HepG2 (cell line): ENCODE results near the gene MEIOB. TPM values are rescaled to one million over a fixed set of nuclear protein-coding genes. Genes with fewer than 3 reads are reported as not detected.
A peak's percentile ranks its signal among the peaks of the same experiment; 100 is the strongest.

Experiments used
- ATAC-seq: fragments of 200-7000 bp; cut with Tn5 transposase; 3 replicates; pipeline ENCODE4 v1.9.1; 2020; ENCODE audit warnings: mild to moderate bottlenecking, moderate library complexity
- BruUV-seq: library from RNA; stranded (reverse); fragments of 400-500 nt; replicated peaks from 2 replicates; lab custom pipeline; 2021; lab: Mats Ljungman, UMichigan
- CTCF ChIA-PET: fragments of 300-600 bp; formaldehyde crosslinking; extraction: SDS; loops from one replicate; lab custom pipeline; 2021; ENCODE audit warnings: low total read pairs, inconsistent platforms, low intra/inter-chr PET ratio; lab: Yijun Ruan, JAX
- POLR2A ChIA-PET: fragments of 350-600 bp; sonication (Branson Sonifier 250); formaldehyde crosslinking; loops from one replicate; lab custom pipeline; 2020; ENCODE audit warnings: antibody characterized with exemption, inconsistent platforms; lab: Yijun Ruan, JAX
- DNase-seq: peaks from one replicate; pipeline ENCODE4 v3.0.0-alpha.2; 2015; ENCODE audit warnings: low spot score
- FAIRE-seq: peaks from 3 replicates; lab custom pipeline; 2011; peaks lifted over from hg19 to GRCh38; lab: Jason Lieb, UNC
- H2AFZ ChIP-seq: one replicate; pipeline ENCODE4 v1.6.1; 2011; ENCODE audit warnings: low read length, inconsistent platforms
- H3K27ac ChIP-seq: fragments of 300-600 bp; 3 replicates; pipeline ENCODE4 v1.8.0; 2011; ENCODE audit warnings: mixed run types, mild to moderate bottlenecking, mixed read lengths, low read length, inconsistent platforms; ENCODE audit not compliant: insufficient read depth; ENCODE audit errors: extremely low read length
- H3K27me3 ChIP-seq, 2 experiments: fragments of 200-600 bp in 1 of 2; 2 replicates in 1 of 2; 3 replicates in 1 of 2; pipeline versions ENCODE4 v1.6.0 to v1.8.0; 2011; ENCODE audit warnings: low read length in 2 of 2, mild to moderate bottlenecking in 2 of 2, moderate library complexity in 2 of 2, inconsistent platforms in 1 of 2; ENCODE audit not compliant: insufficient read depth in 2 of 2, control insufficient read depth in 1 of 2
- H3K36me3 ChIP-seq, 2 experiments: fragments of 200-600 bp in 1 of 2; replicated peaks in 1 of 2; 2 replicates in 1 of 2; 3 replicates in 1 of 2; pipeline versions ENCODE4 v1.5.1 to v1.8.0; 2011; ENCODE audit warnings: low read length in 2 of 2, inconsistent platforms in 1 of 2; ENCODE audit not compliant: insufficient read depth in 2 of 2, control insufficient read depth in 1 of 2
- H3K4me1 ChIP-seq: 2 replicates; pipeline ENCODE4 v1.5.1; 2012; ENCODE audit warnings: low read length, inconsistent platforms; ENCODE audit not compliant: insufficient read depth
- H3K4me2 ChIP-seq: 2 replicates; pipeline ENCODE4 v1.6.0; 2011; ENCODE audit warnings: low read depth, low read length, inconsistent platforms
- H3K4me3 ChIP-seq, 3 experiments: fragments of 200-600 bp in 1 of 3; sonication (generic), shearing (Covaris generic) in 1 of 3; replicated peaks in 1 of 3; 2 replicates each; pipeline ENCODE4 v1.5.1; 2011 to 2016; ENCODE audit warnings: low read length in 3 of 3, inconsistent platforms in 2 of 3, low read depth in 2 of 3, mild to moderate bottlenecking in 2 of 3, control low read depth in 1 of 3, mixed read lengths in 1 of 3; ENCODE audit not compliant: insufficient read depth in 1 of 3
- H3K79me2 ChIP-seq: one replicate; pipeline ENCODE4 v1.6.1; 2011; ENCODE audit warnings: low read length, inconsistent platforms; ENCODE audit not compliant: insufficient read depth
- H3K9ac ChIP-seq: 2 replicates; pipeline ENCODE4 v1.6.0; 2011; ENCODE audit warnings: mild to moderate bottlenecking, low read depth, low read length, inconsistent platforms; ENCODE audit not compliant: insufficient read depth
- H3K9me3 ChIP-seq: 2 replicates; pipeline ENCODE4 v1.5.1; 2012; ENCODE audit warnings: mild to moderate bottlenecking, low read length
- H4K20me1 ChIP-seq: 2 replicates; pipeline ENCODE4 v1.6.0; 2011; ENCODE audit warnings: inconsistent platforms, mild to moderate bottlenecking, low read length, moderate library complexity; ENCODE audit not compliant: insufficient read depth
- RBFOX2 ChIP-seq: fragments of 200-400 bp; formaldehyde crosslinking; IDR thresholded peaks from 2 replicates; pipeline ENCODE4 v1.6.1; 2017; ENCODE audit warnings: low read depth, mild to moderate bottlenecking, low read length
- ZNF646 ChIP-seq: sonication (generic); formaldehyde crosslinking; IDR thresholded peaks from 2 replicates; pipeline ENCODE4 v1.9.0; 2021; ENCODE audit warnings: mild to moderate bottlenecking, missing genetic modification reagents
- ZNF720 ChIP-seq: sonication (generic); formaldehyde crosslinking; IDR thresholded peaks from 2 replicates; pipeline ENCODE4 v1.4.0; 2020; ENCODE audit warnings: missing genetic modification reagents
- ZNF788 ChIP-seq: sonication (generic); formaldehyde crosslinking; IDR thresholded peaks from 2 replicates; pipeline ENCODE4 v1.5.0; 2020; ENCODE audit warnings: mild to moderate bottlenecking, missing genetic modification reagents, borderline replicate concordance
- WGBS: methylation state at CpG from one replicate; pipeline ENCODE4 v1.1.6; 2017; ENCODE audit warnings: low lambda C conversion rate; 5-methylcytosine and 5-hydroxymethylcytosine counted together
- in situ Hi-C: cut with HindIII; loops from 2 replicates; pipeline ENCODE4 v1.10.0; 2017; ENCODE audit warnings: low pct_unique_long_range_greater_than_20kb; ENCODE audit not compliant: extremely low pct_ligation_motif_present
- intact Hi-C: fragments of 100-400 bp; cut with micrococcal nuclease; formaldehyde crosslinking; loops from one replicate; pipeline ENCODE4 v1.10.0; 2022; ENCODE audit not compliant: unreplicated experiment
- polyA plus RNA-seq, 8 experiments: library from polyadenylated mRNA; depleted of rRNA in 3 of 8; stranded (reverse) in 7 of 8; unstranded in 1 of 8; fragments of >200 nt; fragmentation: Illumina TruSeq in 4 of 8; extraction: Trizol in 4 of 8; gene quantifications; 2 replicates each; pipeline versions ENCODE4 v1.2.1 to v1.2.3, GENCODE V29; 2011 to 2016; ENCODE audit warnings: low read depth in 4 of 8, missing spikeins in 1 of 8, mixed read lengths in 1 of 8; ENCODE audit not compliant: insufficient read depth in 1 of 8
- total RNA-seq, 5 experiments: library from RNA; depleted of rRNA; stranded (reverse); fragments of >200 nt; fragmentation: Illumina TruSeq; extraction: Trizol; gene quantifications; 2 replicates each; pipeline ENCODE4 v1.2.3, GENCODE V29; 2016; ENCODE audit warnings: low read depth in 1 of 5
- TF ChIP-seq, protein P1 (sequence below): sonication (generic); formaldehyde crosslinking; IDR thresholded peaks from 2 replicates; pipeline ENCODE4 v1.5.1; 2020; ENCODE audit warnings: mild to moderate bottlenecking, missing genetic modification reagents, moderate library complexity

MEIOB gene
- total and polyA plus RNA-seq, 2 of the 13 experiments (the other 11 are each of a cell fraction or from before 2014, with no cell fraction given) = 0.17 TPM; not detected in 1

DNA sequence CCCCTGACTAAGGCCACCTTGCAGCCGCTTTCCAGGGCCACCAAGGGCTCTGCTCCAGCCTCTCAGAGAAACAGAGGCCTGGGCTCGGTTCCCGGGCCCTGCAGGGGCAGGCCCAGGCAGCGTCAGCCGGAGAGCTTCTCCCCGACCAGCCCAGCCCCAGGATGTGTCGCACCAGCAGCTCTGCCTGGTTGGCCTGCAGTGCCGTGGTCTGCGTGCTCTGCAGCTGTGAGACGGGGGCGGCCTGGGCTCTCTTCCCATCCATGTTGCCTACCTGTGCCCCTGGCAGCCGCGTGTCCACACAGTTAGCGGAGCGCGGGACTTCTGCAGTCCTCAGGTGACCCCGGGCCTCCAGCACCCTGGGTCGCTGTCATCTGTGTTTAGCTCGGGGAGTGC, 83.3 kb downstream of the MEIOB start:
- H2AFZ ChIP-seq = no peak overlapping the region
- intact Hi-C loops = no loop called here
- H3K27me3 ChIP-seq = no peaks in the 10 kb centered on the region
- WGBS = 91% methylated on average over 14 of the region's 19 CpGs
- H3K27ac ChIP-seq = no peak overlapping the region
- TF ChIP-seq ZNF646 (CRISPR knock-in tag) (no peak), ZNF788 (no peak), RBFOX2 (0 out of 2 replicates have a peak, but pooled peaks have one; percentile 24), ZNF720 (CRISPR knock-in tag) (no peak)
- TF ChIP-seq, protein P1, sequence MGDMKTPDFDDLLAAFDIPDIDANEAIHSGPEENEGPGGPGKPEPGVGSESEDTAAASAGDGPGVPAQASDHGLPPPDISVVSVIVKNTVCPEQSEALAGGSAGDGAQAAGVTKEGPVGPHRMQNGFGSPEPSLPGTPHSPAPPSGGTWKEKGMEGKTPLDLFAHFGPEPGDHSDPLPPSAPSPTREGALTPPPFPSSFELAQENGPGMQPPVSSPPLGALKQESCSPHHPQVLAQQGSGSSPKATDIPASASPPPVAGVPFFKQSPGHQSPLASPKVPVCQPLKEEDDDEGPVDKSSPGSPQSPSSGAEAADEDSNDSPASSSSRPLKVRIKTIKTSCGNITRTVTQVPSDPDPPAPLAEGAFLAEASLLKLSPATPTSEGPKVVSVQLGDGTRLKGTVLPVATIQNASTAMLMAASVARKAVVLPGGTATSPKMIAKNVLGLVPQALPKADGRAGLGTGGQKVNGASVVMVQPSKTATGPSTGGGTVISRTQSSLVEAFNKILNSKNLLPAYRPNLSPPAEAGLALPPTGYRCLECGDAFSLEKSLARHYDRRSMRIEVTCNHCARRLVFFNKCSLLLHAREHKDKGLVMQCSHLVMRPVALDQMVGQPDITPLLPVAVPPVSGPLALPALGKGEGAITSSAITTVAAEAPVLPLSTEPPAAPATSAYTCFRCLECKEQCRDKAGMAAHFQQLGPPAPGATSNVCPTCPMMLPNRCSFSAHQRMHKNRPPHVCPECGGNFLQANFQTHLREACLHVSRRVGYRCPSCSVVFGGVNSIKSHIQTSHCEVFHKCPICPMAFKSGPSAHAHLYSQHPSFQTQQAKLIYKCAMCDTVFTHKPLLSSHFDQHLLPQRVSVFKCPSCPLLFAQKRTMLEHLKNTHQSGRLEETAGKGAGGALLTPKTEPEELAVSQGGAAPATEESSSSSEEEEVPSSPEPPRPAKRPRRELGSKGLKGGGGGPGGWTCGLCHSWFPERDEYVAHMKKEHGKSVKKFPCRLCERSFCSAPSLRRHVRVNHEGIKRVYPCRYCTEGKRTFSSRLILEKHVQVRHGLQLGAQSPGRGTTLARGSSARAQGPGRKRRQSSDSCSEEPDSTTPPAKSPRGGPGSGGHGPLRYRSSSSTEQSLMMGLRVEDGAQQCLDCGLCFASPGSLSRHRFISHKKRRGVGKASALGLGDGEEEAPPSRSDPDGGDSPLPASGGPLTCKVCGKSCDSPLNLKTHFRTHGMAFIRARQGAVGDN (CRISPR knock-in tag) = no peak
- H3K4me1 ChIP-seq = peaks cover 16% of the 10 kb centered on the region
- no peak overlapping the region for H3K4me3 ChIP-seq
- no peak overlapping the region for H3K4me2 ChIP-seq
- ChIA-PET POLR2A (no interaction called here), CTCF (no interaction called here)
- H3K79me2 ChIP-seq = peaks cover 21% of the 10 kb centered on the region
- DNase-seq (no peak), ATAC-seq (no peak), FAIRE-seq (no peak)
- in situ Hi-C loops = no loop called here
- peaks cover 4% of the 10 kb centered on the region; the same call in 1 of the 2 replicates for H4K20me1 ChIP-seq
- peaks cover 4 to 7% of the 10 kb centered on the region in 2 experiments; a peak in 3 of 5 replicates for H3K36me3 ChIP-seq
- H3K9me3 ChIP-seq = no peaks in the 10 kb centered on the region
- no peak overlapping the region for H3K9ac ChIP-seq
- no TSS peak for BruUV-seq
